ENCODE data around the gene GRID1. TPM values are rescaled to one million over a fixed set of nuclear protein-coding genes. Genes with fewer than 3 reads are reported as not detected.

Gene GRID1
- total RNA-seq, 4 donors from 2014 or later, result 0.35 to 10.7 (median 1.3) TPM

DNA sequence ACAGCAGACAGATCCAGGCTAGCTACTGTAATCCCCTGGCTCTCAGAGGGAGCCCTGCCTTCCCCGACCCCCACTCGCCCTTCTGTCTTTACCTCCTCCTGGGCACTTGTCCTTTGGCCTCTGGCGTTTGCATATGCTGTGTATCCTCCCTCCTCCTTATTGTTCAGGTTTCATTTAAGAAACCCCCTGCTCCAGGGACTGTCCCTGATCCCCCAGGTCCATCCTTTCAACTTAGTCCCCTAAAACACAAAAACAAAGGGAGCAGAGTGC, 25.7 kb downstream of the GRID1 start:
- Histone ChIP-seq H3K9me3 (no peaks in the 10 kb centered on the region), H3K4me1 (no peaks in the 10 kb centered on the region), H3K4me3 (no peak overlapping the region), H3K27me3 (no peaks in the 10 kb centered on the region), H3K36me3 (no peaks in the 10 kb centered on the region), H3K27ac (no peak overlapping the region)
- TF ChIP-seq, protein P1, sequence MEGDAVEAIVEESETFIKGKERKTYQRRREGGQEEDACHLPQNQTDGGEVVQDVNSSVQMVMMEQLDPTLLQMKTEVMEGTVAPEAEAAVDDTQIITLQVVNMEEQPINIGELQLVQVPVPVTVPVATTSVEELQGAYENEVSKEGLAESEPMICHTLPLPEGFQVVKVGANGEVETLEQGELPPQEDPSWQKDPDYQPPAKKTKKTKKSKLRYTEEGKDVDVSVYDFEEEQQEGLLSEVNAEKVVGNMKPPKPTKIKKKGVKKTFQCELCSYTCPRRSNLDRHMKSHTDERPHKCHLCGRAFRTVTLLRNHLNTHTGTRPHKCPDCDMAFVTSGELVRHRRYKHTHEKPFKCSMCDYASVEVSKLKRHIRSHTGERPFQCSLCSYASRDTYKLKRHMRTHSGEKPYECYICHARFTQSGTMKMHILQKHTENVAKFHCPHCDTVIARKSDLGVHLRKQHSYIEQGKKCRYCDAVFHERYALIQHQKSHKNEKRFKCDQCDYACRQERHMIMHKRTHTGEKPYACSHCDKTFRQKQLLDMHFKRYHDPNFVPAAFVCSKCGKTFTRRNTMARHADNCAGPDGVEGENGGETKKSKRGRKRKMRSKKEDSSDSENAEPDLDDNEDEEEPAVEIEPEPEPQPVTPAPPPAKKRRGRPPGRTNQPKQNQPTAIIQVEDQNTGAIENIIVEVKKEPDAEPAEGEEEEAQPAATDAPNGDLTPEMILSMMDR (IDR thresholded peaks at IDR 0.05), result no peak
- TF ChIP-seq POLR2A (IDR thresholded peaks at IDR 0.05), result no peak
- no peak for DNase-seq

DNA sequence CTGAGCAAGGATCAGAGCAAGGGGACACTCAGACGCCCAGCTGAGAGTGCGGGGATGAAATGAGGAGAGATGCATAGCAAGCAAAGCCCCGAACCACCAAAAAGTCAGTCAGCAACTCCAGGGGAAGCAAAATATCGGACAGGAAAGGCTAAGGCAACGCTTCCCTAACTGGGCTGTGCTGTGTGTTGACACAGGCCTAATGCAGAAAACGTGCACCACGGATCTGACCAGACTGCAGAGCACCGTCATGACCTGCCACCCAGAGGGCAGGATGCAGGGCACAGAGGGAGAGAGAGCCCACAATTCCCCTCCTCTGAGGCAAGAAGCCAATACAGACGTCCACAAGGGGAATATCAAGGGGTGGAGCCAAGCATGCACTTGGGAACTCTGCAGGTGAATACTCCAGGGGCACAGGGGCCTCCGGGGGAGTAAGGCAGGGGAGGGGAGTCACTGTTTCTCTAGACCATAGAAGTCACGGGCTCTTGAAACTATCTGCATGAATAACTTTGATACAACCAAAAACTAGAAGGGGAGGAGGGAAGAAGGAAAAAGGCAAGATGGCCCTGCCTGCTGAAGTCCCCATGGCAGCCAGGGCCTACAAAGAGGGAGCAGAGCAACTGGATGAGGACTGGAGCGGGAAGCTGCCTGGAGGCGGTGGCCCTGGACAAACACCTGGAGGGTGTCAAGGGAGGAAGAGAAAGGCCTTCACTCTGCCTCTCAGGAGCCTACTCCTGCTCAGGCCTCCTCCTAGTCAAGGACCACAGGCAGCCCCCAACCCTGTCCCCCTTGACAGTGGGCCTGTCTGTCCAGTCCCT, 26.2 kb downstream of the GRID1 start:
- Histone ChIP-seq H3K27ac (no peak overlapping the region), H3K36me3 (no peaks in the 10 kb centered on the region), H3K4me3 (no peak overlapping the region), H3K27me3 (no peaks in the 10 kb centered on the region), H3K4me1 (no peaks in the 10 kb centered on the region), H3K9me3 (no peaks in the 10 kb centered on the region)
- TF ChIP-seq, protein P1 (IDR thresholded peaks at IDR 0.05), result no peak
- TF ChIP-seq POLR2A (IDR thresholded peaks at IDR 0.05), result no peak
- DNase-seq, result no peak

DNA sequence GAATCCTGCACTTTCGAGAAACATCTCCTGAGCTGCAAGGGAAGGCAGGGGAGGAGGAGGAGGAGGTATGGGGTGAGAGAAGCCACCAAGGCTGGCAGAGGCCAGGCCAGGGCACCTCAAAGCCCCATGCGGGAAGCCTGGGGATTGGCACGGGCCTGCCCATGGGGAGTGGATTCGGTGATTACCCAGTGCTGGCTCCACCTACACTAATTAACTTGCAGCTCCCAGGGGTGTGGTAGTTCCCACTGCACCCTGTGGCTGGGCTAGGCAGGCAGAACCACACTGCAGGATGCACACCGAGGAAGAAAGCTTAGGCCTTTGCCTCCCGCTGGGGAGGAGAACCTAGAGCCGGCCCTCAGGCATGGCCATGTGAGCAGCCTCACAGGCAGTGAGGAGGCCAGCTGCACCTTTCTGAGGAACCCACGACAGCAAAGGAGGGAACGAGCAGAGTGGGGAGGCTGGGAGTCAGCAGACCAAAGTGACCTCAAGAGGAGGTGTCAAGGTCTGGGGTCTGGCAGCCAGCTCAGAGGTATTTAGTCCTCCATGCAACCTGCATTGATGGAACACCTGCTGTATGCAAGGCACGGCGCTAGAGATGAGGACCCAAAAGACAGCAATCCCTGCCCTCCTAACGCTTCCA, 27.2 kb downstream of the GRID1 start:
- TF ChIP-seq POLR2A (IDR thresholded peaks at IDR 0.05), result no peak
- TF ChIP-seq, protein P1 (IDR thresholded peaks at IDR 0.05), result no peak
- no peak for DNase-seq
- Histone ChIP-seq H3K4me3 (no peak overlapping the region), H3K9me3 (no peaks in the 10 kb centered on the region), H3K27me3 (no peaks in the 10 kb centered on the region), H3K36me3 (no peaks in the 10 kb centered on the region), H3K27ac (no peak overlapping the region), H3K4me1 (no peaks in the 10 kb centered on the region)

DNA sequence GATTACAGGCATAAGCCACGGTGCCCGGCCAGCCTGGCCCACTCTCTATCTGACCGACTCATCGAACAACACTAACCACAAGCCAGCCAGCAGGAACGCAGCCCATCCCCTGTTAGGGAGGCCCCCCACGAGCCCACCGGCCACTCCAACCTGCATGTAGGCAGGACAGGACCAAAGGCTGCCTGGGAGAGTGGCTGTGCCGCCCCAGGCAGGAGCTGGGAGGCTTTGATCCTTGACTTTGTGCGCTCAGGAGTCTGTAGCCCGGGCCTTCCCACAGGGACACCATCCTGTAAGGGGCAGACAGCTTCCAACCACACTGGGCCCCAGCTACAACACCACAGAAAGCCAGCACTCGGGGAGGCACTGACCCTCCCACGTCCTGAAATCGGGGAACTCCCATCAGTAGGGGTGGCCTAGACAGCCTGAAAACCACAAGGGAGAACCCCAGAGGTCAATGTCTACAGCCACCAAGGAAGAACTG, 29.4 kb downstream of the GRID1 start:
- Histone ChIP-seq H3K9me3 (no peaks in the 10 kb centered on the region), H3K27ac (no peak overlapping the region), H3K4me1 (no peaks in the 10 kb centered on the region), H3K36me3 (no peaks in the 10 kb centered on the region), H3K4me3 (no peak overlapping the region), H3K27me3 (no peaks in the 10 kb centered on the region)
- TF ChIP-seq, protein P1 (IDR thresholded peaks at IDR 0.05), result no peak
- no peak for TF ChIP-seq POLR2A (IDR thresholded peaks at IDR 0.05)
- DNase-seq, result no peak

DNA sequence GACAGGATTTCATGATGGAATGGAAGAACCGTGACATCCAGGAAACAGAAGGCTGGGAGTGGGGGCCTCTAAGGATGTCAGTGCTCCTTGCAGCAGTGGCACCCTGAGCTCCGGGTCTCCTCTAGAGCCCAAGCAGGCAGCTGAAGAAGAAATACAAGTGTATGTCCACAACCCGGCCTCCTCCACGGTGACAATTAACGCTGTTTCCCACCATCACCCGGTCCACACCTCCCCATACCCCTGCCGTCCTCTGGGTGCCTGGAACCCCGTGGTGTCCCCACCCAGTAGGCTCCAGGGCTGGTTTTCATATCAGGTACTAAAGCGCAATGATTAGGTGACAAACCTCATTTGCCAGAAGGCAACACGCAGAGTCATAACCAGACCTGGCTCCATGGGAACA, 30.3 kb downstream of the GRID1 start:
- Histone ChIP-seq H3K27ac (no peak overlapping the region), H3K4me3 (no peak overlapping the region), H3K9me3 (no peaks in the 10 kb centered on the region), H3K27me3 (no peaks in the 10 kb centered on the region), H3K36me3 (no peaks in the 10 kb centered on the region), H3K4me1 (no peaks in the 10 kb centered on the region)
- no peak for DNase-seq
- TF ChIP-seq POLR2A (IDR thresholded peaks at IDR 0.05), result no peak
- TF ChIP-seq, protein P1 (IDR thresholded peaks at IDR 0.05), result no peak

All from Peyer's patch (tissue), 4 donors.